WTC11 (cell line): ENCODE results near the gene TMED9. TPM values are rescaled to one million over a fixed set of nuclear protein-coding genes. Genes with fewer than 3 reads are reported as not detected.

Source experiments
- ATAC-seq: fragments of 200-7000 bp; cut with Tn5 transposase; 2 replicates; pipeline ENCODE4 v1.10.0; 2021; ENCODE audit warnings: mild to moderate bottlenecking, moderate library complexity
- CTCF ChIA-PET: fragments of 300-600 bp; sonication (Branson Sonifier 250); formaldehyde crosslinking; loops from one replicate; lab custom pipeline; 2021; ENCODE audit warnings: antibody characterized with exemption; lab: Charles Lee
- POLR2A ChIA-PET: fragments of 350-600 bp; sonication (Branson Sonifier 250); formaldehyde crosslinking; loops from one replicate; lab custom pipeline; 2021; ENCODE audit warnings: antibody characterized with exemption; lab: Charles Lee
- DNase-seq: peaks from one replicate; pipeline ENCODE4 v3.0.0; 2021; ENCODE audit warnings: low spot score
- H3K27ac Mint-ChIP-seq: 2 replicates; pipeline ENCODE4 v1.8.0; 2021; ENCODE audit warnings: mixed read lengths
- H3K27me3 Mint-ChIP-seq: 2 replicates; pipeline ENCODE4 v1.8.0; 2021; ENCODE audit warnings: low read depth, mild to moderate bottlenecking, moderate library complexity, mixed read lengths
- H3K36me3 Mint-ChIP-seq: 2 replicates; pipeline ENCODE4 v1.8.0; 2021; ENCODE audit warnings: mixed read lengths
- H3K4me1 Mint-ChIP-seq: 2 replicates; pipeline ENCODE4 v1.8.0; 2022; ENCODE audit warnings: mixed read lengths
- H3K4me3 Mint-ChIP-seq: 2 replicates; pipeline ENCODE4 v1.8.0; 2021; ENCODE audit warnings: mild to moderate bottlenecking, moderate library complexity, mixed read lengths
- H3K9me3 Mint-ChIP-seq: 2 replicates; pipeline ENCODE4 v1.8.0; 2021; ENCODE audit warnings: mixed read lengths
- ELF4 ChIP-seq: sonication (generic); formaldehyde crosslinking; IDR thresholded peaks from 2 replicates; pipeline ENCODE4 v1.8.1; 2022; ENCODE audit warnings: low read depth, mild to moderate bottlenecking, moderate library complexity, missing genetic modification reagents
- ERG ChIP-seq: fragments of 250-450 bp; sonication (Bioruptor Pico); IDR thresholded peaks from 2 replicates; pipeline ENCODE4 v1.8.0; 2021; ENCODE audit warnings: mild to moderate bottlenecking
- GTF2I ChIP-seq: fragments of 250-450 bp; sonication (Bioruptor Pico); conservative IDR thresholded peaks from 2 replicates; pipeline ENCODE4 v1.4.0; 2021; ENCODE audit warnings: mild to moderate bottlenecking
- MYBL2 ChIP-seq: sonication (generic); formaldehyde crosslinking; IDR thresholded peaks from 2 replicates; pipeline ENCODE4 v1.8.1; 2023; ENCODE audit warnings: mild to moderate bottlenecking, moderate library complexity, missing genetic modification reagents
- NFATC4 ChIP-seq: fragments of 250-450 bp; sonication (Bioruptor Pico); IDR thresholded peaks from 2 replicates; pipeline ENCODE4 v1.9.0; 2021; ENCODE audit warnings: mild to moderate bottlenecking
- NR3C1 ChIP-seq: sonication (generic); formaldehyde crosslinking; conservative IDR thresholded peaks from 2 replicates; pipeline ENCODE4 v1.8.1; 2023; ENCODE audit warnings: low read depth, mild to moderate bottlenecking, missing genetic modification reagents
- PRRX2 ChIP-seq: fragments of 250-450 bp; sonication (Bioruptor Pico); IDR thresholded peaks from 2 replicates; pipeline ENCODE4 v1.8.0; 2021; ENCODE audit warnings: mild to moderate bottlenecking
- SOX15 ChIP-seq: fragments of 250-450 bp; sonication (Bioruptor Pico); IDR thresholded peaks from 2 replicates; pipeline ENCODE4 v1.9.0; 2021; ENCODE audit warnings: mild to moderate bottlenecking
- SP1 ChIP-seq: sonication (generic); formaldehyde crosslinking; conservative IDR thresholded peaks from 2 replicates; pipeline ENCODE4 v1.8.1; 2022; ENCODE audit warnings: missing genetic modification reagents
- TCF7 ChIP-seq: sonication (generic); formaldehyde crosslinking; IDR thresholded peaks from 2 replicates; pipeline ENCODE4 v1.8.0; 2022; ENCODE audit warnings: mild to moderate bottlenecking, low read depth, missing genetic modification reagents, moderate library complexity
- ZBTB21 ChIP-seq: sonication (generic); formaldehyde crosslinking; IDR thresholded peaks from 2 replicates; pipeline ENCODE4 v1.8.1; 2023; ENCODE audit warnings: mild to moderate bottlenecking, missing genetic modification reagents, borderline replicate concordance
- ZNF121 ChIP-seq: sonication (generic); formaldehyde crosslinking; IDR thresholded peaks from 2 replicates; pipeline ENCODE4 v1.8.0; 2023; ENCODE audit warnings: missing genetic modification reagents
- ZNF317 ChIP-seq: sonication (generic); formaldehyde crosslinking; IDR thresholded peaks from 2 replicates; pipeline ENCODE4 v1.8.1; 2023; ENCODE audit warnings: low read depth, mild to moderate bottlenecking, moderate library complexity, missing genetic modification reagents, borderline replicate concordance
- total RNA-seq: library from RNA; stranded (reverse); gene quantifications from 3 replicates; pipeline ENCODE4 v1.2.3, GENCODE V29; 2021
- TF ChIP-seq, protein P1 (sequence below): sonication (generic); formaldehyde crosslinking; IDR thresholded peaks from 2 replicates; pipeline ENCODE4 v1.8.1; 2022; ENCODE audit warnings: missing genetic modification reagents, borderline replicate concordance
- TF ChIP-seq, protein P2 (sequence below): sonication (generic); formaldehyde crosslinking; IDR thresholded peaks from 2 replicates; pipeline ENCODE4 v1.8.1; 2023; ENCODE audit warnings: mild to moderate bottlenecking, missing genetic modification reagents, moderate library complexity
- TF ChIP-seq, protein P3 (sequence below): sonication (generic); formaldehyde crosslinking; IDR thresholded peaks from 2 replicates; pipeline ENCODE4 v1.8.0; 2023; ENCODE audit warnings: missing genetic modification reagents
- TF ChIP-seq, protein P4 (sequence below): fragments of 250-450 bp; sonication (Bioruptor Pico); IDR thresholded peaks from 2 replicates; pipeline ENCODE4 v2.1.2; 2022; ENCODE audit warnings: mild to moderate bottlenecking, moderate library complexity
- TF ChIP-seq, protein P5 (sequence below): sonication (generic); formaldehyde crosslinking; IDR thresholded peaks from 2 replicates; pipeline ENCODE4 v1.8.1; 2023; ENCODE audit warnings: mild to moderate bottlenecking, missing genetic modification reagents, moderate library complexity
- TF ChIP-seq, protein P6 (sequence below): sonication (generic); formaldehyde crosslinking; IDR thresholded peaks from 2 replicates; pipeline ENCODE4 v1.8.0; 2022; ENCODE audit warnings: missing genetic modification reagents

Gene TMED9
- total RNA-seq, 1 experiment from 2014 or later = 164 TPM

- peaks cover 29% of the 10 kb centered on the region for H3K4me1 Mint-ChIP-seq
- no peak for ATAC-seq
- DNase-seq = no peak
- ChIA-PET CTCF (no interaction called here), POLR2A (no interaction called here)
- H3K36me3 Mint-ChIP-seq = 0 out of 2 replicates have a peak, but pooled peaks cover 2% of the 10 kb centered on the region
- H3K9me3 Mint-ChIP-seq = no peaks in the 10 kb centered on the region
- no peak overlapping the region for H3K4me3 Mint-ChIP-seq
- no peak overlapping the region for H3K27ac Mint-ChIP-seq
- H3K27me3 Mint-ChIP-seq = peaks cover 8% of the 10 kb centered on the region; the same call in 1 of the 2 replicates
- TF ChIP-seq, protein P1, sequence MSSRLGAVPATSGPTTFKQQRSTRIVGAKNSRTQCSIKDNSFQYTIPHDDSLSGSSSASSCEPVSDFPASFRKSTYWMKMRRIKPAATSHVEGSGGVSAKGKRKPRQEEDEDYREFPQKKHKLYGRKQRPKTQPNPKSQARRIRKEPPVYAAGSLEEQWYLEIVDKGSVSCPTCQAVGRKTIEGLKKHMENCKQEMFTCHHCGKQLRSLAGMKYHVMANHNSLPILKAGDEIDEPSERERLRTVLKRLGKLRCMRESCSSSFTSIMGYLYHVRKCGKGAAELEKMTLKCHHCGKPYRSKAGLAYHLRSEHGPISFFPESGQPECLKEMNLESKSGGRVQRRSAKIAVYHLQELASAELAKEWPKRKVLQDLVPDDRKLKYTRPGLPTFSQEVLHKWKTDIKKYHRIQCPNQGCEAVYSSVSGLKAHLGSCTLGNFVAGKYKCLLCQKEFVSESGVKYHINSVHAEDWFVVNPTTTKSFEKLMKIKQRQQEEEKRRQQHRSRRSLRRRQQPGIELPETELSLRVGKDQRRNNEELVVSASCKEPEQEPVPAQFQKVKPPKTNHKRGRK = no peak
- TF ChIP-seq MYBL2 (CRISPR knock-in tag) = no peak
- TF ChIP-seq, protein P2, sequence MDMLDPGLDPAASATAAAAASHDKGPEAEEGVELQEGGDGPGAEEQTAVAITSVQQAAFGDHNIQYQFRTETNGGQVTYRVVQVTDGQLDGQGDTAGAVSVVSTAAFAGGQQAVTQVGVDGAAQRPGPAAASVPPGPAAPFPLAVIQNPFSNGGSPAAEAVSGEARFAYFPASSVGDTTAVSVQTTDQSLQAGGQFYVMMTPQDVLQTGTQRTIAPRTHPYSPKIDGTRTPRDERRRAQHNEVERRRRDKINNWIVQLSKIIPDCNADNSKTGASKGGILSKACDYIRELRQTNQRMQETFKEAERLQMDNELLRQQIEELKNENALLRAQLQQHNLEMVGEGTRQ (CRISPR knock-in tag) = no peak
- TF ChIP-seq ZBTB21 (CRISPR knock-in tag) = no peak
- TF ChIP-seq, all 79 proteins: peak for 0
Observed at GRCh38 chr5:177605078-177605477, 13.1 kb downstream of the TMED9 start.

GRCh38 chr5:177605667-177606066, 13.7 kb downstream of the TMED9 start:
- no peak overlapping the region for H3K4me3 Mint-ChIP-seq
- TF ChIP-seq, protein P3, sequence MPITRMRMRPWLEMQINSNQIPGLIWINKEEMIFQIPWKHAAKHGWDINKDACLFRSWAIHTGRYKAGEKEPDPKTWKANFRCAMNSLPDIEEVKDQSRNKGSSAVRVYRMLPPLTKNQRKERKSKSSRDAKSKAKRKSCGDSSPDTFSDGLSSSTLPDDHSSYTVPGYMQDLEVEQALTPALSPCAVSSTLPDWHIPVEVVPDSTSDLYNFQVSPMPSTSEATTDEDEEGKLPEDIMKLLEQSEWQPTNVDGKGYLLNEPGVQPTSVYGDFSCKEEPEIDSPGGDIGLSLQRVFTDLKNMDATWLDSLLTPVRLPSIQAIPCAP (CRISPR knock-in tag) = no peak
- TF ChIP-seq, protein P4, sequence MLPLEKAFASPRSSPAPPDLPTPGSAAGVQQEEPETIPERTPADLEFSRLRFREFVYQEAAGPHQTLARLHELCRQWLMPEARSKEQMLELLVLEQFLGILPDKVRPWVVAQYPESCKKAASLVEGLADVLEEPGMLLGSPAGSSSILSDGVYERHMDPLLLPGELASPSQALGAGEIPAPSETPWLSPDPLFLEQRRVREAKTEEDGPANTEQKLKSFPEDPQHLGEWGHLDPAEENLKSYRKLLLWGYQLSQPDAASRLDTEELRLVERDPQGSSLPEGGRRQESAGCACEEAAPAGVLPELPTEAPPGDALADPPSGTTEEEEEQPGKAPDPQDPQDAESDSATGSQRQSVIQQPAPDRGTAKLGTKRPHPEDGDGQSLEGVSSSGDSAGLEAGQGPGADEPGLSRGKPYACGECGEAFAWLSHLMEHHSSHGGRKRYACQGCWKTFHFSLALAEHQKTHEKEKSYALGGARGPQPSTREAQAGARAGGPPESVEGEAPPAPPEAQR (CRISPR knock-in tag) = no peak
- TF ChIP-seq NR3C1 (CRISPR knock-in tag) = no peak
- TF ChIP-seq ZNF121 (CRISPR knock-in tag) = no peak
- no peak for TF ChIP-seq PRRX2 (CRISPR knock-in tag)
- no peak for TF ChIP-seq GTF2I
- TF ChIP-seq NFATC4 (CRISPR knock-in tag) = no peak
- TF ChIP-seq ZNF317 = no peak
- TF ChIP-seq SOX15 (CRISPR knock-in tag) = no peak
- no peak for TF ChIP-seq ERG (CRISPR knock-in tag)
- TF ChIP-seq SP1 (CRISPR knock-in tag) = no peak
- TF ChIP-seq ELF4 (CRISPR knock-in tag) = no peak
- no peak for TF ChIP-seq TCF7 (CRISPR knock-in tag)
- TF ChIP-seq, protein P5, sequence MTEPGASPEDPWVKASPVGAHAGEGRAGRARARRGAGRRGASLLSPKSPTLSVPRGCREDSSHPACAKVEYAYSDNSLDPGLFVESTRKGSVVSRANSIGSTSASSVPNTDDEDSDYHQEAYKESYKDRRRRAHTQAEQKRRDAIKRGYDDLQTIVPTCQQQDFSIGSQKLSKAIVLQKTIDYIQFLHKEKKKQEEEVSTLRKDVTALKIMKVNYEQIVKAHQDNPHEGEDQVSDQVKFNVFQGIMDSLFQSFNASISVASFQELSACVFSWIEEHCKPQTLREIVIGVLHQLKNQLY (CRISPR knock-in tag) = no peak
- TF ChIP-seq, protein P6, sequence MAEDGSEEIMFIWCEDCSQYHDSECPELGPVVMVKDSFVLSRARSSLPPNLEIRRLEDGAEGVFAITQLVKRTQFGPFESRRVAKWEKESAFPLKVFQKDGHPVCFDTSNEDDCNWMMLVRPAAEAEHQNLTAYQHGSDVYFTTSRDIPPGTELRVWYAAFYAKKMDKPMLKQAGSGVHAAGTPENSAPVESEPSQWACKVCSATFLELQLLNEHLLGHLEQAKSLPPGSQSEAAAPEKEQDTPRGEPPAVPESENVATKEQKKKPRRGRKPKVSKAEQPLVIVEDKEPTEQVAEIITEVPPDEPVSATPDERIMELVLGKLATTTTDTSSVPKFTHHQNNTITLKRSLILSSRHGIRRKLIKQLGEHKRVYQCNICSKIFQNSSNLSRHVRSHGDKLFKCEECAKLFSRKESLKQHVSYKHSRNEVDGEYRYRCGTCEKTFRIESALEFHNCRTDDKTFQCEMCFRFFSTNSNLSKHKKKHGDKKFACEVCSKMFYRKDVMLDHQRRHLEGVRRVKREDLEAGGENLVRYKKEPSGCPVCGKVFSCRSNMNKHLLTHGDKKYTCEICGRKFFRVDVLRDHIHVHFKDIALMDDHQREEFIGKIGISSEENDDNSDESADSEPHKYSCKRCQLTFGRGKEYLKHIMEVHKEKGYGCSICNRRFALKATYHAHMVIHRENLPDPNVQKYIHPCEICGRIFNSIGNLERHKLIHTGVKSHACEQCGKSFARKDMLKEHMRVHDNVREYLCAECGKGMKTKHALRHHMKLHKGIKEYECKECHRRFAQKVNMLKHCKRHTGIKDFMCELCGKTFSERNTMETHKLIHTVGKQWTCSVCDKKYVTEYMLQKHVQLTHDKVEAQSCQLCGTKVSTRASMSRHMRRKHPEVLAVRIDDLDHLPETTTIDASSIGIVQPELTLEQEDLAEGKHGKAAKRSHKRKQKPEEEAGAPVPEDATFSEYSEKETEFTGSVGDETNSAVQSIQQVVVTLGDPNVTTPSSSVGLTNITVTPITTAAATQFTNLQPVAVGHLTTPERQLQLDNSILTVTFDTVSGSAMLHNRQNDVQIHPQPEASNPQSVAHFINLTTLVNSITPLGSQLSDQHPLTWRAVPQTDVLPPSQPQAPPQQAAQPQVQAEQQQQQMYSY (CRISPR knock-in tag) = no peak
- no peaks in the 10 kb centered on the region for H3K9me3 Mint-ChIP-seq
- peaks cover 7% of the 10 kb centered on the region; the same call in 1 of the 2 replicates for H3K27me3 Mint-ChIP-seq
- CTCF ChIA-PET = interaction anchor here (1.2 kb wide), 1 partner anchor 44 kb away, joined by 3 read pairs; no protein-coding TSS in a partner anchor
- 0 out of 2 replicates have a peak, but pooled peaks cover 2% of the 10 kb centered on the region for H3K36me3 Mint-ChIP-seq
- no peak for ATAC-seq
- H3K27ac Mint-ChIP-seq = no peak overlapping the region
- DNase-seq = no peak
- POLR2A ChIA-PET = interaction anchor here (0.5 kb wide), 1 partner anchor 487 kb away, joined by 5 read pairs; no protein-coding TSS in a partner anchor
- H3K4me1 Mint-ChIP-seq = peaks cover 27% of the 10 kb centered on the region
